GM18868 (cell line): Measurements from ENCODE around the gene MITF.

Experiments used
- ATAC-seq: cut with Tn5 transposase; IDR thresholded peaks from one replicate; pipeline ENCODE4 v1.9.1; 2021; ENCODE audit warnings: mild to moderate bottlenecking, moderate library complexity; ENCODE audit not compliant: unreplicated experiment

Gene MITF

GRCh38 chr3:69941439-69942176 is 202.3 kb downstream of the MITF start:
- ATAC-seq = no peak

DNA sequence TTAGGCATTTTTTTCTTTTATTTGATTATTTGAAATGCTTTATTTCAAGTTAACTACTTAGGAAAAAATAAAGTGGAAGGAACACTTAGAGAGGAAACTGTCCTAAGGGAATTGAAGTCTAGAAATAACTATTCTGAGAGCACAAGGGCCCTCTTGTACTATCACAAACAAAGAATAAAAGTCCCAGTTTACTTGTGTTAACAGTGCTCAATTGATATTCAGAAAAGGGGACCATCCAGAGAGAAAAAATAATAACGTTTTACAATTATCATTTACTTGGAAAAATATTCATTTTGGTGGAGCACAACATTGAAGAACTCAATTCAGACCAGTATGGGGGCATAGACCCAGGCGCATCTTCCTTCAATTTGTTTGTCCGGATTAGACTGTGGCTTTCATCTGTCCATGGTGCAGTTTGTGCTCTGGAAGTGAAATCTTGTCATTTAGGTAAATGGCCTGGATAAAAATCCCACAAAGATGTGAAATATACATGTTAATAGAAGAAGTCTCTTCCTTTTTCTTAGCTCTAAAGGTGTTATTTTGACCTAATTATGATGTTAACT is 205.7 kb downstream of the MITF start:
- no peak for ATAC-seq

- ATAC-seq = no peak
Measured at GRCh38 chr3:69948246-69948862, 209.1 kb downstream of the MITF start.

DNA sequence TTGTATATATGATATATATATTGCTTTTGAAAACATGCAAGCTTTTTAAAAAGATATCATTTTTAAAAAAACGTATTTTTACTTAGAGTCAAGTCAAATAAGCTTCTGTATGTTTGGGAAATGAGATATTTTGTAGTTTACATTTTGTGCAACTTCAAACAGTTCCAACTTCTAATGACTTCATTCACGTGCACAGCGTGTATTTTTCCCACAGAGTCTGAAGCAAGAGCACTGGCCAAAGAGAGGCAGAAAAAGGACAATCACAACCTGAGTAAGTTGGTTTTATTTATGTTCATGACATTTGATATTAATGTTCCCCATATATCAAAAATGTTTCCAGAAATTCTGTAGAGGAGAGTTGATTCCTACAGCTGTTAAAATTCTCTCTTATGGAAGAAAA is 212.4 kb downstream of the MITF start:
- ATAC-seq = no peak

GRCh38 chr3:69959581-69959980 is 220.3 kb downstream of the MITF start:
- no peak for ATAC-seq

- no peak for ATAC-seq
Measured at GRCh38 chr3:69961706-69962439, 222.6 kb downstream of the MITF start.

GRCh38 chr3:69963643-69964042 is 224.4 kb downstream of the MITF start:
- ATAC-seq = no peak

- no peak for ATAC-seq
Measured at GRCh38 chr3:69967156-69967555, 227.9 kb downstream of the MITF start.

- ATAC-seq = no peak
Measured at GRCh38 chr3:69970827-69971226, 231.6 kb downstream of the MITF start.

GRCh38 chr3:69972672-69973071 is 233.4 kb downstream of the MITF start:
- no peak for ATAC-seq

GRCh38 chr3:69976021-69976420 is 236.8 kb downstream of the MITF start:
- no peak for ATAC-seq

GRCh38 chr3:69983546-69984265 is 244.4 kb downstream of the MITF start:
- no peak for ATAC-seq

- ATAC-seq = no peak
Measured at GRCh38 chr3:69985266-69985665, 246.0 kb downstream of the MITF start.

DNA sequence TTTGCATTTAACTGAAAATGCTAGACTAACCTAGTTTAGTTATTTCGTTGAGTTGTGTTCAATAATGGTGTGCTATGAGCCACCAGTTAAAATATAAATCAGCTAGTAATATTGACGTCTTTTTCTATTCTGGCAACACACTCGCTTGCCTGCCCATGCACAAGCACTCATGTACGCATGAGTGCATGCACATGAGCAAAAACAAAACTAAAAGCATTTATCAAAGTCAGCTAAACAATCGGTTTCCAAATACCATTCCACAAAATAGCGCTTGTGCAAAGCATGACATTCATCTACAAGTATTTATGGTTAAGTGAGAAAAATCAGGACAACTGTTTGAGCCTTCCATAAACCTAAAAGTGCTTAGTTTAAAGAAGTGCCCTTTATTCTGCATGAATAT is 247.2 kb downstream of the MITF start:
- no peak for ATAC-seq

- no peak for ATAC-seq
Measured at GRCh38 chr3:69987833-69988232, 248.6 kb downstream of the MITF start.

DNA sequence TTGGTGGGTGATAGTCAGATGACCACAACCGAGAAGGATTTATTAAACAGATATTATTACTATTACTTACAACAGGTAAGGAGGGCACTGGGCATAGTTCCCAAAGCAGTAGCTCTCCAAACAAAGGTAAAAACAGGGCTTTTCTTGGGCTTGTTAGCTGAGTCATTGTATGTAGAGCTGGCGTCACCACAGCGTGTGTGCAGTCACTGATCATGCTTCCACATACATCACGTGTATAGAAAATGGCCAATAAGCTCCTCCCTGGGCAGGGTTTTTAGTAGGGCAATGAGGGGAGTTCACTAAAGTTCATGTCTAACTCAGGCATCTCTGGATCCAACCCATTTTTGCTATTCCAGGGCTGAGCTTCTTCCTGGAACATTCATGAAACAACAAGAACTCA is 254.5 kb downstream of the MITF start:
- no peak for ATAC-seq

GRCh38 chr3:69994919-69995318 is 255.7 kb downstream of the MITF start:
- ATAC-seq = no peak

- no peak for ATAC-seq
Measured at GRCh38 chr3:69997631-69998307, 258.5 kb downstream of the MITF start.

DNA sequence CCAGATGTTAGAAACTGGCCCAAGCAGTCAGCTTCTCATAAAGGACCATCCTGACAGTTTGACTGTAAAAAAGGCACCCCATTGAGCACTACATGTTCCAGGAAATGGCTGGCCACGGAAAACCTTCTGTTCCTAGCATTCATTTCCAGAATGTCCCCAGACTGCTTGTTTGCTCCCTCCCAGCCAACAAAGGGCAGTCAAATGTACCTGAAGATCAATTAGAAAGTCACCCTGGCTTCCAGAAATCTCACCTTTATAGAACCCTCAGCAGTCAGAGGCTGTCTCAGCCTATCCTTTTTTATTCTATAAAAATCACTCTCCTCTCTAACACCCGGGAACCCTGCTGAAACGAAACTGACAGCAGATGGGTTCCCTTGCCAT is 259.5 kb downstream of the MITF start:
- ATAC-seq = no peak

- no peak for ATAC-seq
Measured at GRCh38 chr3:69999140-70000027, 260.1 kb downstream of the MITF start, which contains the start of gene SAMMSON. Gene SAMMSON (plus strand): TSS chr3:69999733.
